ENCODE data around the gene TESK2. TPM values are rescaled to one million over a fixed set of nuclear protein-coding genes. Genes with fewer than 3 reads are reported as not detected.

The TESK2 gene
- total RNA-seq, 4 donors from 2014 or later = 2.8 to 10.7 (median 6.5) TPM

- TF ChIP-seq CTCF (IDR thresholded peaks at IDR 0.05; ENCODE audit: low read depth) = no peak
These were observed 93.7 kb downstream of the TESK2 start for GRCh38 chr1:45397285-45397684.

GRCh38 chr1:45395582-45395981 lies 95.4 kb downstream of the TESK2 start:
- no peak for TF ChIP-seq CTCF (IDR thresholded peaks at IDR 0.05; ENCODE audit: low read depth)

- TF ChIP-seq CTCF (IDR thresholded peaks at IDR 0.05; ENCODE audit: low read depth) = no peak
These were observed 95.9 kb downstream of the TESK2 start for GRCh38 chr1:45395051-45395450.

- TF ChIP-seq CTCF (IDR thresholded peaks at IDR 0.05; ENCODE audit: low read depth) = no peak
These were observed 96.6 kb downstream of the TESK2 start for GRCh38 chr1:45394342-45394741.

- TF ChIP-seq CTCF (IDR thresholded peaks at IDR 0.05; ENCODE audit: low read depth) = no peak
These were observed 97.2 kb downstream of the TESK2 start for GRCh38 chr1:45393718-45394302.

GRCh38 chr1:45386219-45386618 lies 104.7 kb downstream of the TESK2 start:
- no peak for TF ChIP-seq CTCF (IDR thresholded peaks at IDR 0.05; ENCODE audit: low read depth)

- TF ChIP-seq CTCF (IDR thresholded peaks at IDR 0.05; ENCODE audit: low read depth) = no peak
These were observed 105.7 kb downstream of the TESK2 start for GRCh38 chr1:45385302-45385701.

All from subcutaneous adipose tissue (tissue), 4 donors.